ENCODE data around the gene WNT9B. TPM values are rescaled to one million over a fixed set of nuclear protein-coding genes. Genes with fewer than 3 reads are reported as not detected.
A peak's percentile ranks its signal among the peaks of the same experiment; 100 is the strongest.

WNT9B gene
- total and polyA plus RNA-seq, 9 of the 15 experiments (the other 6 are each of a cell fraction or from before 2014, with no cell fraction given), result not detected

GRCh38 chr17:46873941-46874645 lies 22.7 kb downstream of the WNT9B start:
- CTCF ChIA-PET (ENCODE audit: low intra/inter-chr PET ratio), result no interaction called here
- WGBS (ENCODE audit: insufficient coverage, low coverage, missing lambda C conversion rate), result 33% methylated on average over 7 of the region's 7 CpGs
- no peak for TF ChIP-seq IRF2 (CRISPR knock-in tag; IDR thresholded peaks at IDR 0.05)
- no peak for TF ChIP-seq PHB2 (IDR thresholded peaks at IDR 0.05; ENCODE audit: low read depth)
- TF ChIP-seq PHF21A (IDR thresholded peaks at IDR 0.05; ENCODE audit: borderline replicate concordance, low read depth), result no peak
- no peak for TF ChIP-seq ATF6 (CRISPR knock-in tag; IDR thresholded peaks at IDR 0.05)
- TF ChIP-seq RREB1 (CRISPR knock-in tag; IDR thresholded peaks at IDR 0.05), result no peak
- no peak for TF ChIP-seq POLR3G (IDR thresholded peaks at IDR 0.05; ENCODE audit: extremely low read depth, insufficient read length, insufficient replicate concordance)
- TF ChIP-seq E2F4 (CRISPR knock-in tag; IDR thresholded peaks at IDR 0.05; ENCODE audit: low read depth), result no peak
- no peak for TF ChIP-seq HNRNPLL (IDR thresholded peaks at IDR 0.05; ENCODE audit: low read depth, low read length, poor library complexity, severe bottlenecking)
- no peak for TF ChIP-seq DLX4 (CRISPR knock-in tag; IDR thresholded peaks at IDR 0.05)
- no peak for TF ChIP-seq JUNB (CRISPR knock-in tag; conservative IDR thresholded peaks at IDR 0.05)
- no peak for TF ChIP-seq KHSRP (IDR thresholded peaks at IDR 0.05)
- TF ChIP-seq HNRNPUL1 (IDR thresholded peaks at IDR 0.05; ENCODE audit: low read length), result no peak
- no peak for TF ChIP-seq GTF2F1 (IDR thresholded peaks at IDR 0.05; ENCODE audit: low read depth, low read length)

More at GRCh38 chr17:46873941-46874645, 22.7 kb downstream of the WNT9B start:
- DNase-seq (ENCODE audit: extremely low read depth in 1 of 4, low spot score in 3 of 4) (no peak), FAIRE-seq (peak; percentile 6), ATAC-seq (no peak; the same call in 1 of the 3 replicates)
- Histone ChIP-seq H3K4me2 (ENCODE audit: insufficient read depth, low read length) (no peak overlapping the region), H3K79me2 (ENCODE audit: control insufficient read depth, insufficient read depth, low read length) (no peaks in the 10 kb centered on the region), H3K4me3 (no peak overlapping the region), H3K9me3 (replicated peaks; ENCODE audit: control insufficient read depth, insufficient read depth, low read depth, low read length) (no peaks in the 10 kb centered on the region), H2AFZ (ENCODE audit: low read depth, low read length) (no peak overlapping the region), H3K36me3 (ENCODE audit: control insufficient read depth, insufficient read depth, low read length) (no peaks in the 10 kb centered on the region), H3K27ac (ENCODE audit: extremely low read depth, low read depth, low read length) (no peak overlapping the region), H3K4me1 (replicated peaks in 1 of 2; ENCODE audit: control insufficient read depth in 2 of 2, insufficient read depth in 2 of 2, low read length in 2 of 2) (peaks cover 0 to 11% of the 10 kb centered on the region in 2 experiments; a peak in 2 of 5 replicates), H4K20me1 (replicated peaks; ENCODE audit: control insufficient read depth, insufficient read depth, low read length) (peaks cover 3% of the 10 kb centered on the region), H3K9ac (ENCODE audit: insufficient read depth in 1 of 2, low read depth in 2 of 2, low read length in 2 of 2) (no peak overlapping the region), H3K9me1 (ENCODE audit: control insufficient read depth, insufficient read depth, low read length) (no peaks in the 10 kb centered on the region), H3K27me3 (ENCODE audit: control insufficient read depth in 2 of 2, insufficient read depth in 2 of 2, low read length in 2 of 2) (peaks cover 13 to 47% of the 10 kb centered on the region in 2 experiments; a peak in 4 of 5 replicates)
- no TSS peak for BruUV-seq (replicated peaks)
- POLR2A ChIA-PET, result interaction anchor here (0.6 to 1.1 kb wide), 4 partner anchors 23 to 530 kb away, joined by 3 read pairs; no protein-coding TSS in a partner anchor
- in situ Hi-C loops (cut with MboI), result no loop called here
- intact Hi-C loops (cut with micrococcal nuclease), result no loop called here

Measured in K562 (cell line).